HFF-Myc (cell line): ENCODE results near the gene EVI5L.

ENCODE experiments used
- DNase-seq: peaks from one replicate; pipeline ENCODE4 v3.0.0-alpha.2; 2011; ENCODE audit warnings: low read depth; ENCODE audit errors: extremely low read depth
- H3K4me3 ChIP-seq: replicated peaks from 2 replicates; pipeline ENCODE4 v1.5.1; 2011; ENCODE audit warnings: low read depth, mild to moderate bottlenecking, control low read depth, low read length
- TF ChIP-seq, protein P1 (sequence below): IDR thresholded peaks from 2 replicates; pipeline ENCODE4 v1.5.1; 2012; ENCODE audit warnings: mild to moderate bottlenecking, low read depth, low read length, control low read depth; ENCODE audit errors: missing control alignments

The EVI5L gene

DNA sequence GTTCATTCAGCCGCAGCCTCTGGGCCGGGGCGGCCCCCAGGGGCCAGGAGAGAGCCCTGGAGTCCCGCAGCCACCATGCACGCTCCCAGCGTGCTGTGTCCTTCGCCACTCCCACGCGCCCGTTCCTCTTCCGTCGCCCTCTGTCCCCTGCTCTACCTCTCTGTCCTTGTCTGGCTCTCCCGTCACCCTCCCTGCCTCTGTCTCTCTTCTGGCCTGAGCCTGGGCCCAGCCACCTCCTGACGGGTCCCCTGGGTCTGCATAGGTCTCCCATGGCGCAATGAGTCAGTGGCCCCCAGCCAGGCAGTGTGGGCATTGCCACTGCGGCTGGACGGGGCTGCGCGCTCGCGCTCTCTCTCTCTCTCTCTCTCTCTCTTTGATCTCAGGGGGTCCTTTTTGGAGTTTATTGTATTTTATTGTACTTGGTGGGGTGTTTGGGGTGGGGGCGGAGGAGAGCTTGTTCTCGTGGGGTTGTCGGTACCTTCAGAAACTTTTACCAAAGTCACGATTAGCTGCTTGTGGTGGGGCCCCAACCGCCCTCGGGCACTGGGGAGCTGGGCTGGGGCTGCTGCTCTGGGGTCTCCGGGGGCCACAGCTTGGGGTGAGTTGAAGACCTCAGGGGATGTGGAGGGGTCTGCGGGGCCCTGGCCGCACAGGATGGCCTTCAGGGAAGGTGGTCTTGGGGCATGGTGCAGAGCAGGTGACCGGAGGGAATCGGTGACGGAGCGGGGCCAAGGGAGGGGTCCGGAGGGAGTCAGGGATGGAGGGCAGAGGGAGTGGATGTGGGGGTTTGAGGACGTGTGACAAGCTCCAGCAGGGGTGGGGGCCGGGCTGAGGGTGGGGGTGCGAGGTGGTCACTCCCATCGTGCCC, 82.9 kb downstream of the EVI5L start:
- no peak overlapping the region for H3K4me3 ChIP-seq
- TF ChIP-seq, protein P1, sequence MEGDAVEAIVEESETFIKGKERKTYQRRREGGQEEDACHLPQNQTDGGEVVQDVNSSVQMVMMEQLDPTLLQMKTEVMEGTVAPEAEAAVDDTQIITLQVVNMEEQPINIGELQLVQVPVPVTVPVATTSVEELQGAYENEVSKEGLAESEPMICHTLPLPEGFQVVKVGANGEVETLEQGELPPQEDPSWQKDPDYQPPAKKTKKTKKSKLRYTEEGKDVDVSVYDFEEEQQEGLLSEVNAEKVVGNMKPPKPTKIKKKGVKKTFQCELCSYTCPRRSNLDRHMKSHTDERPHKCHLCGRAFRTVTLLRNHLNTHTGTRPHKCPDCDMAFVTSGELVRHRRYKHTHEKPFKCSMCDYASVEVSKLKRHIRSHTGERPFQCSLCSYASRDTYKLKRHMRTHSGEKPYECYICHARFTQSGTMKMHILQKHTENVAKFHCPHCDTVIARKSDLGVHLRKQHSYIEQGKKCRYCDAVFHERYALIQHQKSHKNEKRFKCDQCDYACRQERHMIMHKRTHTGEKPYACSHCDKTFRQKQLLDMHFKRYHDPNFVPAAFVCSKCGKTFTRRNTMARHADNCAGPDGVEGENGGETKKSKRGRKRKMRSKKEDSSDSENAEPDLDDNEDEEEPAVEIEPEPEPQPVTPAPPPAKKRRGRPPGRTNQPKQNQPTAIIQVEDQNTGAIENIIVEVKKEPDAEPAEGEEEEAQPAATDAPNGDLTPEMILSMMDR = no peak
- no peak for DNase-seq

DNA sequence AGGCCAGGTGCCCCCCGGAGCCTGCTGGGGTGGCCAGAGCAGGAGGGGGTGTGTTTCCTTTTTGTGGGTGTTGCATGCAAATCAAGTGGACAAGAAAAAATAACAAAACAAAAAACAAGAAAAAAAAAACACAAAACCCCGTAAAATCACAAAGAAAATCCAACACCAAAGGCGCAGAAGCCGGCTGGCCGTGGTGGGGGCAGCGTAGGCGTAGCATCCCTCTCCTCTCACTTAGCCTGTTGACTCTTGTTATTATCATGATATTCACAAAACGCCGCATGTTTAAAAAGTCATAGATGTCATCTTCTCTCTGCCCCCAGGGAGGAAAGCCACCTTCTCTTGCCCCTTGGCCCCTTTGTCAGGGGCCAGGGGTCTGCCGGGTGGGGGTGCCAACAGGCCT, 83.6 kb downstream of the EVI5L start:
- TF ChIP-seq, protein P1 = no peak
- no peak overlapping the region for H3K4me3 ChIP-seq
- no peak for DNase-seq

DNA sequence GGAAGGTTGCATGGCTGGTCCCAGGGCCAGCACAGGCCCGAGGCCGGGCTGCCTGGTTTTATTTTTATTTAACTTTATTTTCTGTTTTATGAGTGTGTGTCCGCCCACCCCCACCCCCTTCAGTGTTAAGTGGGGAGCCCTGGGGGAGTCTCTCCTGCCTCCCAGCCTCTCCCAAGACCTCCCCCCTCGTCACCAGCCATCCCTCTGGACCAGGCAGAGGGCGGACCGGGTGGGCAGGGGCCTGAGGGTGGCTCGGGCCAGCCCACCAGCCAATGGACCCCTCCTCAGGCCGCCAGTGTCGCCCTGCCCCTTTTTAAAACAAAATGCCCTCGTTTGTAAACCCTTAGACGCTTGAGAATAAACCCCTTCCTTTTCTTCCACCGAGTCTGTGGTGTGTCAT, 84.1 kb downstream of the EVI5L start:
- no peak overlapping the region for H3K4me3 ChIP-seq
- DNase-seq = no peak
- TF ChIP-seq, protein P1 = no peak
